Osteocyte (in vitro differentiated cells): ENCODE results near the gene GFOD1. TPM values are rescaled to one million over a fixed set of nuclear protein-coding genes. Genes with fewer than 3 reads are reported as not detected.
"Not testable (repeated sequence)": the region's sequence is repeated elsewhere in the genome, so short reads cannot be mapped to it uniquely, and the experiment has no call there.

Source experiments
- DNase-seq: peaks from one replicate; pipeline ENCODE4 v3.0.0; 2021; ENCODE audit warnings: mixed read lengths; ENCODE audit not compliant: unreplicated experiment; ENCODE audit errors: extremely low spot score
- H3K27ac Mint-ChIP-seq: one replicate; pipeline ENCODE4 v1.8.0; 2021; ENCODE audit warnings: mild to moderate bottlenecking, mixed read lengths; ENCODE audit not compliant: unreplicated experiment
- H3K27me3 Mint-ChIP-seq: one replicate; pipeline ENCODE4 v1.8.0; 2021; ENCODE audit warnings: mixed read lengths; ENCODE audit not compliant: unreplicated experiment
- H3K36me3 Mint-ChIP-seq: one replicate; pipeline ENCODE4 v1.8.0; 2021; ENCODE audit warnings: mixed read lengths; ENCODE audit not compliant: unreplicated experiment
- H3K4me1 Mint-ChIP-seq: one replicate; pipeline ENCODE4 v1.8.0; 2021; ENCODE audit warnings: mixed read lengths; ENCODE audit not compliant: unreplicated experiment
- H3K4me3 Mint-ChIP-seq: one replicate; pipeline ENCODE4 v1.8.0; 2021; ENCODE audit warnings: mild to moderate bottlenecking, moderate library complexity, mixed read lengths; ENCODE audit not compliant: unreplicated experiment
- H3K9me3 Mint-ChIP-seq: one replicate; pipeline ENCODE4 v1.8.0; 2021; ENCODE audit warnings: mixed read lengths; ENCODE audit not compliant: unreplicated experiment
- total RNA-seq: library from RNA; stranded (reverse); gene quantifications from 2 replicates; pipeline ENCODE4 v1.2.1, GENCODE V29; 2021
- TF ChIP-seq, protein P1 (sequence below): fragments of 200-600 bp; sonication (generic); IDR thresholded peaks from 2 replicates; pipeline ENCODE4 v1.5.0; 2021; ENCODE audit warnings: antibody characterized with exemption, mild to moderate bottlenecking, moderate library complexity

GFOD1 gene
- total RNA-seq, 1 donor from 2014 or later = 0.89 TPM

DNA sequence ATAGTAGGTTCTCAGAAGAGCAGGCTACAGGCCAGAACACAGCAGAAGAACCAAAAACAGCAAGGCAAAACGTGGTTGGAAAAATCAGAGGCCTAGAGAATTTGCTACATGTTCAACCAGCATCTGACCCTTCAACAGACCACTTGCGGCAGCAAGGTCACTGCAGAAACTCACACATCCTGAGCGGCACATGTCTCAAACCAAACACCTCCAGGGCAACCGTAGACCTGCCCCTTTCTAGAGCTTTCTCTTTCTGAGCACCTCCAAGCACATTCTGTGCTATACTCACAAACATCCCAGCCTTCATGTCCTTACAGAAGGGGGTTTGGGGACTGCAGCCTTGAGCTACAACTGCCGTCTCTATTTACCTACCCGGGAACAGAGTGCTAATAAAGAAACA lies 52.6 kb downstream of the GFOD1 start:
- H3K4me3 Mint-ChIP-seq = no peak overlapping the region
- no peaks in the 10 kb centered on the region for H3K4me1 Mint-ChIP-seq
- no peak for DNase-seq
- H3K9me3 Mint-ChIP-seq = no peaks in the 10 kb centered on the region
- no peak overlapping the region for H3K27ac Mint-ChIP-seq
- no peaks in the 10 kb centered on the region for H3K36me3 Mint-ChIP-seq
- no peaks in the 10 kb centered on the region for H3K27me3 Mint-ChIP-seq
- TF ChIP-seq, protein P1, sequence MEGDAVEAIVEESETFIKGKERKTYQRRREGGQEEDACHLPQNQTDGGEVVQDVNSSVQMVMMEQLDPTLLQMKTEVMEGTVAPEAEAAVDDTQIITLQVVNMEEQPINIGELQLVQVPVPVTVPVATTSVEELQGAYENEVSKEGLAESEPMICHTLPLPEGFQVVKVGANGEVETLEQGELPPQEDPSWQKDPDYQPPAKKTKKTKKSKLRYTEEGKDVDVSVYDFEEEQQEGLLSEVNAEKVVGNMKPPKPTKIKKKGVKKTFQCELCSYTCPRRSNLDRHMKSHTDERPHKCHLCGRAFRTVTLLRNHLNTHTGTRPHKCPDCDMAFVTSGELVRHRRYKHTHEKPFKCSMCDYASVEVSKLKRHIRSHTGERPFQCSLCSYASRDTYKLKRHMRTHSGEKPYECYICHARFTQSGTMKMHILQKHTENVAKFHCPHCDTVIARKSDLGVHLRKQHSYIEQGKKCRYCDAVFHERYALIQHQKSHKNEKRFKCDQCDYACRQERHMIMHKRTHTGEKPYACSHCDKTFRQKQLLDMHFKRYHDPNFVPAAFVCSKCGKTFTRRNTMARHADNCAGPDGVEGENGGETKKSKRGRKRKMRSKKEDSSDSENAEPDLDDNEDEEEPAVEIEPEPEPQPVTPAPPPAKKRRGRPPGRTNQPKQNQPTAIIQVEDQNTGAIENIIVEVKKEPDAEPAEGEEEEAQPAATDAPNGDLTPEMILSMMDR = no peak

DNA sequence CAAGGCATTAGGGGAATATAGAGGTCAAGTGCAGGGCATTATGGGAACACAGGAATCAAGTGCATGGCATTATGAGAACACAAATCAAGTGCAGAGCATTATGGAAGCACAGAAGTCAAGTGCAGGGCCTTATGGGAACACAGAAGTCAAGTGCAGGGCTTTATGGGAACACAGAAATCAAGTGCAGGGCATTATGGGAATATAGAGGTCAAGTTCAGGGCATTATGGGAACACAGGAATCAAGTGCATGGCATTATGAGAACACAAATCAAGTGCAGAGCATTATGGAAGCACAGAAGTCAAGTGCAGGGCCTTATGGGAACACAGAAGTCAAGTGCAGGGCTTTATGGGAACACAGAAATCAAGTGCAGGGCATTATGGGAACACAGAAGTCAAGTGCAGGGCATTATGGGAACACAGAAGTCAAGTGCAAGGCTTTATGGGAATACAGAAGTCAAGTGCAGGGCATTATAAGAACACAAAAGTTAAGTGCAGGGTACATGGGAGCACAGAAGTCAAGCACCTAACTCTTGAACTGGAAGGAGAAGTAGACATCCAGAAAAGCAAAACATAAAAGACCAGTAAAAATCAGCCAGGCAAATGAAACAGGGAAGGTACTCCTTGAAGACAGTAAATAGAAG lies 53.1 kb downstream of the GFOD1 start:
- H3K4me3 Mint-ChIP-seq, H3K27ac Mint-ChIP-seq, DNase-seq, H3K9me3 Mint-ChIP-seq, H3K4me1 Mint-ChIP-seq, H3K27me3 Mint-ChIP-seq, H3K36me3 Mint-ChIP-seq: not testable (repeated sequence)

DNA sequence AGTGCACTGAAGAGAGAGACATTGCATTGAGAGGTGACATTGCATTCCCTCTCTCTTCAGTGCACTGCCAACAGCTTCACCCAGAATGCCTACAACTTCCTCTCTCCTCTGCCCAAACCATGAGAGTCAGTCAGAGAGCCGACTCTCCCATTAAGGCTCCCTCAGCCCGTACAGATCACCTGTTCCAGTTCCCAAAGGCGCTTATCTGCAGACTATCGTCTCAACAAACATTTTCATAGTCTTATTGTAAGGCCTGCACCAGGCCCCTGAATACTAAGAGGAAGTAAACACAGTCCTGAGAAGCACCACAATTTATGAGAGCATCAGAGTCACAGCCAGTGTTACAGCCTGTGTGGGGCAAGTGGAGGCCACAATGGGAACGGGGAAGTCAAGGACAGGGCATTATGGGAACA lies 53.7 kb downstream of the GFOD1 start:
- no peak for DNase-seq
- H3K27ac Mint-ChIP-seq = no peak overlapping the region
- TF ChIP-seq, protein P1 = no peak
- H3K9me3 Mint-ChIP-seq = no peaks in the 10 kb centered on the region
- no peaks in the 10 kb centered on the region for H3K4me1 Mint-ChIP-seq
- no peaks in the 10 kb centered on the region for H3K27me3 Mint-ChIP-seq
- H3K36me3 Mint-ChIP-seq = no peaks in the 10 kb centered on the region
- H3K4me3 Mint-ChIP-seq = no peak overlapping the region

- Mint-ChIP-seq H3K4me1 (peaks cover 1% of the 10 kb centered on the region), H3K27me3 (no peaks in the 10 kb centered on the region), H3K27ac (no peak overlapping the region), H3K36me3 (no peaks in the 10 kb centered on the region), H3K9me3 (no peaks in the 10 kb centered on the region), H3K4me3 (no peak overlapping the region)
- TF ChIP-seq, protein P1 = no peak
- no peak for DNase-seq
Observed at GRCh38 chr6:13432526-13433184, 54.7 kb downstream of the GFOD1 start.

DNA sequence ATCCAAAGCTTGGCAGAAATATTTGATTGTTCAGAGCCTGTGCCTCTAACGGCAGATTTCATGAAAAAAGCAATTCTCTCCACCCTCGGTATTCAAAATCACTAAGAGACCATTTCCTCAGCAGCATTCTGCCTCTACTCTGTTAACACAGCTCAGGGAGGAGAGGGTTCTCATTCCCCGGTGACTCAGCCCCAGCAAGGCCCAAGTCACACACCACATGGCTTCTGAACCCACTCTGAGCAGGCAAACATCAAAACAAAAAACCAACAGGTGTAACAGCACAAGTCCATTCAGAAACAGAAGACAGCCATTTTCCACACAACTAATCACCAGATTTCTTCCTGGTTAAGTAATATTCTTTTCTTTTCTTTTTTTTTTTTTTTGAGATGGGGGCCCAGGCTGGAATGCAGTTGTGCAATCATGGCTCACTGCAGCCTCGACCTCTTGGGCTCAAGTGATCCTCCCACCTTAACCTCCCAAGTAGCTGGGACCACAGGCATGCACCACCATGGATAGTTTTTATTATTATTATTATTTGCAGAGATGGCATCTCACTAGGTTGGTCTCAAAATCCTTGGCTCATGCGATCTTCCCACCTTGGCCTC lies 55.4 kb downstream of the GFOD1 start:
- no peak for DNase-seq
- TF ChIP-seq, protein P1 = no peak
- no peaks in the 10 kb centered on the region for H3K27me3 Mint-ChIP-seq
- H3K4me3 Mint-ChIP-seq = no peak overlapping the region
- H3K27ac Mint-ChIP-seq = no peak overlapping the region
- H3K4me1 Mint-ChIP-seq = peaks cover 1% of the 10 kb centered on the region
- no peaks in the 10 kb centered on the region for H3K36me3 Mint-ChIP-seq
- H3K9me3 Mint-ChIP-seq = no peaks in the 10 kb centered on the region
